NCI-H1436 (cell line): ENCODE data around the gene SNRNP48.
A peak's percentile ranks its signal among the peaks of the same experiment; 100 is the strongest.

Experiments
- DNase-seq: peaks from one replicate; lab custom pipeline; 2025; lab: John Stamatoyannopoulos, UW

Gene SNRNP48

DNA sequence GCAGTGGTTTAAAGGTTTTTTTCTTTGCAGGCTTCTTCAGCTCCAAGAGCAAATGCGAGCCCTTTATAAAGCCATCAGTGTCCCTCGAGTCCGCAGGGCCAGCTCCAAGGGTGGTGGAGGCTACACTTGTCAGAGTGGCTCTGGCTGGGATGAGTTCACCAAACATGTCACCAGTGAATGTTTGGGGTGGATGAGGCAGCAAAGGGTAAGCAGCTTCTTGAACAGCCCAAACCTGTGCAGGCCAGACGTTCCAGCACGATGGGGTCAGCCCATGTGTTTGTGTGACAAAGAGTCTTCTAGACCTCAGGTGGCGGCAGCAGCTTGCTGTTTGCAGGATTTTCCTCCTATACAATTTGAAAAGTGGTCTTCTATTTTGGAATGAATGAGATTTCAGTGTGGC, 30.8 kb upstream of the SNRNP48 start:
- DNase-seq = no peak

DNA sequence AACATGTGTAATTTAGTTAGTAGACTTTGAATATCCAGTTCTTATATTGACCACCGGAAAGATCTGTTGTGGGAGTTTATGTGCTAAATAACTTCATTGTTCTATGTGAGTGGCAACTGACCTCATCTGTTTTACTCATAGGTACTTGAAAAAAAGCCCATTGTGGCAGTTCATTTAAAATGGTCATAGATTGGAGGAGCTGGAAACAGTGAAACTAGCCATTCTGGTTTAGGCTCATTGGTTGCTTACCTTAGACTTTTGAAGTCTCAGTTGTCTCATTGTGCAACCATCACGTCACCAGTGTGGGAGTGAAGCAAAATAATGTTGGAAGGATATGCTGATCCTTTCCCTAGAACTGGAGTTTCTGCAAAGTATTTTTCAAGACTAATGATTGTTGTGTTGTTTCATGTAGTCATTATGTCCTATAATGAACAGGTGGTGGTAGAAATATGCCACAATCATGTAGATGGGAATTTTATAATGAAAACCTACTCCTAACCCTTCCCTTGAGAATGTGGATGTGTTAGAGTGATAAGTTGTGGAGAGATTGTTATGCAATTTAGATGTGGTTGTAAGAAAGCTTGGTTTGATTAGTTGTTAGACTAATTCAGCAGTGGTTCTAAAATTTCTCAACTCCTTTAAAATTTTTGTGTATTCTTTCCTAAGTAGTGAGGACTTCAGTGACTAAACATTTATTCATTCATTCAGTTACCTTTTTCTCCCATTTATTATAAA, 30.2 kb upstream of the SNRNP48 start:
- no peak for DNase-seq

DNA sequence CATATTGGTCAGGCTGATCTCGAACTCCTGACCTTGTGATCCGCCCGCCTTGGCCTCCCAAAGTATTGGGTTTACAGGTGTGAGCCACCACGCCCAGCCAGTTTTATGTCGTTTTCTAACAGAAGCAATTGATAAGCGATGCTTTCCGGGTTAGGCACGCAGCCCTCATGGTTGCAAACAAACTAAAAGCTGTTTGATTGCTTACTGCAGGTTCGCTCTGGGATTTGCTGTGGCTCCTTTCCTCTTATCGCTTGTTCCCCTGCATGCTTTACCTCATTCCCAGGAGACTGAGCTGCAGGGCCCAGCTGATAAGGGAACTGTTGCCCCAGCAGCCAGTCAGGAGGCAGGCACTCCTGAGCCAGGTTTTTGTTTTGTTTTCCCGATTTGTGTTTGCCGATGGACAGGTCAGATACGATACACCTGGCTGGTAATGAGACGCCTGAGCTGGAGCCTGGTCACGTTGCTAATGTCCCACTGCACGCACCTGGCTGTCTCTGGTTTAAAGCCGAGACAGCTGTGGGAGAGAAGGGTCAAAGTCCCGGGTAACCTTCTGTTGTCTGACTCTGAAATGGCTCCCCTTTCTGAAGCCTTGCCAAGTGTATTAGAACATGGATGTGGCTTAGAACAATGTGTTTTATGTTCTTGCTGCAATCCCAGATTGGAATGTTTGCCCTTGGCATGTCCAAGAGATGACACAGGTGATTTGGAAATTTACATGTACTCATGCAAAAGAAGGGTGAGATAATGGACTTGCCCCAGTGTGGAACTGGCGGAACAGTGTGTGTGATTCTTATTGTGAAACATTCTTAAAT, 28.6 kb upstream of the SNRNP48 start:
- peak; percentile 63 for DNase-seq

DNA sequence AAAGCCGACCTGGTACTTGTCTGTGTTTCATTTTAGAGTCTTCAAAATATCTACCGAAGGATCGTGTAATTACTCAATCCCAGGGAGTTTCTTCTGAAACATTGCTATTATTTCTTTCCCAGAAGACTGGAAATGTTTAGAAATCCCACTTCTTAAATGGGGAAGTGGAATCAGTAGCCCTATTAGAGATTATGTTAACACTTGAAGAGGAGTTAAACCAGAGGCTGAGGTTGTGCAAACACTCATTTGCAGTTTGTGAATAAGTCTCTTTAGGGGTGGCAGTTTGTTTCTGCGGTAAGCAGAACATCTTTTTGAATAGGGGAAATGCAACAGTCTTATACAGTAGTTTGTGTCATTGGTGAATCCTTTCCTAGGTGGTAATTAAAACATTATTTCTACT, 27.2 kb upstream of the SNRNP48 start:
- no peak for DNase-seq

DNA sequence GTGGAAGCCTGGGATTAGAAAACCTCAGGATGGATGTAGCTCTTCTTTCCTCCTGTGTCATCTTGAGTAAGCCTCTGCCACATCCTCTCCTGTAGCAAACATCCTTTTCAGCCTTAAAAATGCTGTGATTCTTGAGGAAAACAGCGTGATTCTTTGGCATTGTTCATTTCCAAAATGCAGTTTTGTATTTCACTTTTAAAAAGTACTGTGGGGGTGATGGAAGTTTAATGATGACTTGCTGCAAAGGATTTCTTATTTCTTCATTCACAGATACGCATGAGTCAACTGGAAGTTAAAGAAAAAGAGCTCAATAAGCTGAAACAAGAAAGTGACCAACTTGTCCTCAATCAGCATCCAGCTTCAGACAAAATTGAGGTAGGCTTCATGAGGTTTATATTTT, 23.9 kb upstream of the SNRNP48 start:
- DNase-seq = no peak

DNA sequence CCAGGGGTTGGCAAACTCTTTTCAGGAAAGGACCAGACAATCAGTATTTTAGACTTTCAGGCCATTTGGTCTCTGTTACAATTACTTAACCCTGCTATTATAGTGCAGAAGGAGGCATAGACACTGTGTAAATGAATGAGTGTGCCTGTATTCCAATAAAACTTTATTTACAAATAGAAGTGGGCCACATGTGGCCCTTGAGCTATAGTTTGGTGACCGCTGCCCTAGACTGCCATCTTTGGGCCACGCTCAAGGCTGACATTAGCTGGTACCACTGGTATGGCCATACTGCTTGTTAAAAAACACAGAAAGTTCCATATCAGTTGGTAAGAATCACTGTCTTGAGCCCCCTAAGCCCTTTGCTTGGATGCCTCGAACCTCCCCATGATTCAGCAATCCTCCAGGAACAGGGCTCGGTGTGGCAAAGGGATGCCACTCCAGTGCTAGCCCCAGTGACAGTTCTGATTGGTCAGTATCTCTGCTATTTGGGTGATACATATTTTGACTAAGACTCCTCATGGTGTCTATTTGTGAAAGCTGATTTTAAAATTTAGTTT, 23.3 kb upstream of the SNRNP48 start:
- DNase-seq = no peak

DNA sequence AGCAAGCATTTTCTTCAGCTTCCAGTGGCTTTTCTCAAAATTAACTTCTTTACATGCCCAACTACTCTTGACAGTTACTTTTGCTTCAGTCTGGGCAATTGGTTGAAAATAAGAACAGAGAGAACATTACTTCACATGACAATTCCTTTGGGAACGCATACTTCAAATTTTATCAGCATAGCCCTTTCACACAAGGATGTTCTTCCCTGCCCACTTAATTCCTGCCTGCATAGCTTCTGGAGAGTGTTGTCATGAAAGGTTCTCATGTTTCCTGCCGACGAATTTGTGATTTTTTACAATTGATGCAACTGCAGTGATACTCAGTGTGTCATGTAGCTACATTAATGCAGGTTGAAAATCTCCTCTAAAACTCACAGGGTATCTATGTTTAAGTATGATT, 22.0 kb upstream of the SNRNP48 start:
- DNase-seq = no peak

DNA sequence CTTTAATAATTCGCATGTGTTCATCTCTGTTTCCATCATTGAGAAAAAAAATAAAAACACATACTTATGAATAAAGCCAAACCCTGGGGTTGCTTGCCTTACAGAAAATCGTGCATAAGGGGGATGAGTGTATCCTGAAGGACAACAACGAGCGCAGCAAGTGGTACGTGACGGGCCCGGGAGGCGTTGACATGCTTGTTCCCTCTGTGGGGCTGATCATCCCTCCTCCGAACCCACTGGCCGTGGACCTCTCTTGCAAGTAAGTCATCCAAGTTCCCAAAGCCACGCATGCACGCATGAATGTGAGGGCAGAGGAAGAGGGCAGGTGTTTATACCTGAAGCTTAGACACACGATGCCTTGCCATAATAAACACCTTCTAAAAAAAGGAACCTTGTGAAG, 20.9 kb upstream of the SNRNP48 start:
- no peak for DNase-seq

DNA sequence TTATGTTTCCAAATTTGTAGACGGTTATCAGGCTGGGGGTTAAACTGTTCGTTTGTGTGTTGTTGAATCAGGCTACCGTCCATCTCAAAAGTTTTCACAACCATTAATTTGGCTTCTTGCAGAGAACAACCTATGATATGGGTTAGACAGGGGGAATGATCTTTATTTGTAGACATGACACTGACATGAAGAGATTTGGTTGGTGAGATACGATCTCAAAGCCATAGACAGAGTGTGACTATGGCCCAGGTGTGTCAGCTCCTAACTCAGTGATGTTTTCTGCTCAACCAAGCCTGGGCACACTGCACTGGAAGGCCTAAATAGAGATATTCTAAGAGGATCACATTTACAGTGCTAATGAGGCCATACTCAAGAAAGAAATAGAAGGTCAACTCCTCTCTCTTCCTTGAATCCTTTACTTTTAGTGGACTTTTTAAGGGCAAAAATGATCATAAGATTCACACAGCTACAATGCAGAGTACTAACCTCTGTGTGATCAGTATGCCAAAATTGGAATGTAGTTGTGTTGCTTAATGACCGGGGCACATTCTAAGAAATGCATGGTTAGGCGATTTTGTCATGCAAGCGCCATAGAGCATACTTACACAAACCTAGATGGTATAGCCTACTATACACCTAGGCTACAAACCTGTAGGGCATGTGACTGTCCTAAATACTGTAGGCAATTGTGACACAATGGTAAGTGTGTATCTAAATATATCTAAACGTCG, 17.6 kb upstream of the SNRNP48 start:
- DNase-seq = no peak

DNA sequence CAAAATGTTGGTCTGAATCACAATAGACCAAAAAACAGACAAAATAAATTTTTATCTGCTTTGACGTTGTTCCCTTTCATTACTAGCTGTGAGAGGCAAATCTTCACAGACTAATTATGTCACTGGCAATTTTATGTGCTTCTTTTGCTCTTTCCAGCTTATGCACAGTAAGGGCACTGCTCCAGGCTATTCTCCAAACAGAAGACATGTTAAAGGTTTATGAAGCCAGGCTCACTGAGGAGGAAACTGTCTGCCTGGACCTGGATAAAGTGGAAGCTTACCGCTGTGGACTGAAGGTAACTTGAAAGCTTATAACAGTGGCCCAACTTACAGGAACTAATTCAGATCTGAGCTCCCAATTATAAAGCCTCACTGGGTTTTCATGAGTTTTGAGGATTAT, 15.5 kb upstream of the SNRNP48 start:
- DNase-seq = no peak

DNA sequence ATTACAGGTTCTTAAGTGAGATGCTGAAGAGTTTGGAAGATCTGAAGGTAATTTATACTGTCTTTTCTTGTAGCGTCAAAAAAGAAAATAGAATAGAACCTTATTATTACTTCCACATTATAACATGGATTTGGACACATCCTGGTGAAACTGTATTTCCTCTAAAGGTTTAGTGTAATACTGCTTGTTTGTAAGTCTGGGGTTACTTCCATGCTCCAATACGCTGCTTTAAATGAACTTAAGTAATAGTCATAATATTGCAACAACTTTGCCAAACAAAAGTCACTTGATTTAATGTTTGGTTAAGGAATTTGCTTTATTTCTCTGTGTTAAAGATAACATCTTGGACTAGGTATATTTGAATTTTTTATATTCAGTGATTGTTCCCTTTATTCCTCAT, 11.5 kb upstream of the SNRNP48 start:
- no peak for DNase-seq

DNA sequence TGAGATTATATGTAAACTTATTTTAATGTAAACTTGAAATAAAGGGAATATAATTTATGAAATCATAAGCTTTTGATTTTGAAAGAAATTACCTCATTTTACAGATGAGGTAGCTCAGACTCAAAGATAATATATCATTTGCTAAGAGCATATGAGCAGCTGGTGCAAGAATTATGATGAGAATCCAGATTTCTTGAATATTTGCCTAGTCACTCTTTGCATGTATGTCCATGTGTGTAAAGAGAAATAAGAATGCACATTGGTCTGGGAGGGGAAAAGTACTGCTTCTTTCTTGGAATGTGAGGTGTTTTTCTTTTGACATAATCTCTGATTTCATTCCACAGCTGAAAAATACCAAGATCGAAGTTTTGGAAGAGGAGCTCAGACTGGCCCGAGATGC, 11.1 kb upstream of the SNRNP48 start:
- no peak for DNase-seq

DNA sequence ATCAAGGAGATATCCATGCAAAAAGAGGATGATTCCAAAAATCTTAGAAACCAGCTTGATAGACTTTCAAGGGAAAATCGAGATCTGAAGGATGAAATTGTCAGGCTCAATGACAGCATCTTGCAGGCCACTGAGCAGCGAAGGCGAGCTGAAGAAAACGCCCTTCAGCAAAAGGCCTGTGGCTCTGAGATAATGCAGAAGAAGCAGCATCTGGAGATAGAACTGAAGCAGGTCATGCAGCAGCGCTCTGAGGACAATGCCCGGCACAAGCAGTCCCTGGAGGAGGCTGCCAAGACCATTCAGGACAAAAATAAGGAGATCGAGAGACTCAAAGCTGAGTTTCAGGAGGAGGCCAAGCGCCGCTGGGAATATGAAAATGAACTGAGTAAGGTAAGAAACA, 10.1 kb upstream of the SNRNP48 start:
- DNase-seq = no peak

DNA sequence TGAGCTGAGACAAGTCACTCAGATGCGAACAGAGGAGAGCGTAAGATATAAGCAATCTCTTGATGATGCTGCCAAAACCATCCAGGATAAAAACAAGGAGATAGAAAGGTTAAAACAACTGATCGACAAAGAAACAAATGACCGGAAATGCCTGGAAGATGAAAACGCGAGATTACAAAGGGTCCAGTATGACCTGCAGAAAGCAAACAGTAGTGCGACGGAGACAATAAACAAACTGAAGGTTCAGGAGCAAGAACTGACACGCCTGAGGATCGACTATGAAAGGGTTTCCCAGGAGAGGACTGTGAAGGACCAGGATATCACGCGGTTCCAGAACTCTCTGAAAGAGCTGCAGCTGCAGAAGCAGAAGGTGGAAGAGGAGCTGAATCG, 9.5 kb upstream of the SNRNP48 start:
- no peak for DNase-seq

DNA sequence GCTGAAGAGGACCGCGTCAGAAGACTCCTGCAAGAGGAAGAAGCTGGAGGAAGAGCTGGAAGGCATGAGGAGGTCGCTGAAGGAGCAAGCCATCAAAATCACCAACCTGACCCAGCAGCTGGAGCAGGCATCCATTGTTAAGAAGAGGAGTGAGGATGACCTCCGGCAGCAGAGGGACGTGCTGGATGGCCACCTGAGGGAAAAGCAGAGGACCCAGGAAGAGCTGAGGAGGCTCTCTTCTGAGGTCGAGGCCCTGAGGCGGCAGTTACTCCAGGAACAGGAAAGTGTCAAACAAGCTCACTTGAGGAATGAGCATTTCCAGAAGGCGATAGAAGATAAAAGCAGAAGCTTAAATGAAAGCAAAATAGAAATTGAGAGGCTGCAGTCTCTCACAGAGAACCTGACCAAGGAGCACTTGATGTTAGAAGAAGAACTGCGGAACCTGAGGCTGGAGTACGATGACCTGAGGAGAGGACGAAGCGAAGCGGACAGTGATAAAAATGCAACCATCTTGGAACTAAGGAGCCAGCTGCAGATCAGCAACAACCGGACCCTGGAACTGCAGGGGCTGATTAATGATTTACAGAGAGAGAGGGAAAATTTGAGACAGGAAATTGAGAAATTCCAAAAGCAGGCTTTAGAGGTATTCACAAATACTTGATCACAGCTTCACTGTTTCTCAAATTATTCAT, 8.9 kb upstream of the SNRNP48 start:
- DNase-seq = no peak

DNA sequence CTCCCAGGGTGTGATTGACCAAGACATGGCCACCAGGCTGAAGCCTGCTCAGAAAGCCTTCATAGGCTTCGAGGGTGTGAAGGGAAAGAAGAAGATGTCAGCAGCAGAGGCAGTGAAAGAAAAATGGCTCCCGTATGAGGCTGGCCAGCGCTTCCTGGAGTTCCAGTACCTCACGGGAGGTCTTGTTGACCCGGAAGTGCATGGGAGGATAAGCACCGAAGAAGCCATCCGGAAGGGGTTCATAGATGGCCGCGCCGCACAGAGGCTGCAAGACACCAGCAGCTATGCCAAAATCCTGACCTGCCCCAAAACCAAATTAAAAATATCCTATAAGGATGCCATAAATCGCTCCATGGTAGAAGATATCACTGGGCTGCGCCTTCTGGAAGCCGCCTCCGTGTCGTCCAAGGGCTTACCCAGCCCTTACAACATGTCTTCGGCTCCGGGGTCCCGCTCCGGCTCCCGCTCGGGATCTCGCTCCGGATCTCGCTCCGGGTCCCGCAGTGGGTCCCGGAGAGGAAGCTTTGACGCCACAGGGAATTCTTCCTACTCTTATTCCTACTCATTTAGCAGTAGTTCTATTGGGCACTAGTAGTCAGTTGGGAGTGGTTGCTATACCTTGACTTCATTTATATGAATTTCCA, 4.6 kb upstream of the SNRNP48 start:
- no peak for DNase-seq

DNA sequence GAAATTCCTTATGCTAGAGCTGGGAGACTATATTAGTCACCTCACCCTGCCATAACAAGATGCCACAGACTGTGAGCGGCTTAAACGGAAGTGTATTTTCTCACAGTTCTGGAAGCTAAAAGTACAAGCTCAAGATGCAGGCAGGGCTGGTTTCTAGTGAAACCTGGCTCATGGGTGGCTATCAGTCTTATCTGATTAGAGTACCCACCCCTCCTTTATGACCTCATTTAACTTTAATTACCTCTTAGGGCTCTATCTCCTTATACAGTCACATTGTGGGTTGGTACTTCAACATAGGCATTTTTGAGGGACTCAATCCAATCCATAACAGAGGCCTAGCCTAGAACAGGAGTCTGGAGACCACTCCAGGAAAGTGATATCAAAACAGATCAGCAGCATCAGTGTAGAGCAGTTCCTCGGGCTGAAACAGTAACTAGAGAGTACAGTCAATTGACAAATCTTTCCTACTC, 2.3 kb upstream of the SNRNP48 start:
- DNase-seq = no peak

DNA sequence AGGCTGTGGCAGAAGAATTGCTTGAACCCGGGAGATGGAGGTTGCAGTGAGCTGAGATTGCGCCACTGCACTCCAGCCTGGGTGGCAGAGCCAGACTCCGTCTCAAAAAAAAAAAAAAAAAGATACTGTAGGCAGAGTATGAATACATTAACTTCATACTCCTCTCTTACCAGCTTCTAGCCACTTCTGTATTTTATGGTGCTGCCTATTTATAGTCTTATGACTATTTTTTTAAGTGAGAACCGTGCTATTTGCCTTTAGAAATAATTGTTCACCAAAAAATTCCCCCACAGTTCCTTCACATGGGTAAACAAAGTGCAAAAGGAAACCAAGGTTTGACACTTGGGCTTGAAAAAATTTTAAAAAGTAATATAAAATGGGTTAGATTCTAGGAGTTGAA, 1.5 kb upstream of the SNRNP48 start:
- no peak for DNase-seq

DNA sequence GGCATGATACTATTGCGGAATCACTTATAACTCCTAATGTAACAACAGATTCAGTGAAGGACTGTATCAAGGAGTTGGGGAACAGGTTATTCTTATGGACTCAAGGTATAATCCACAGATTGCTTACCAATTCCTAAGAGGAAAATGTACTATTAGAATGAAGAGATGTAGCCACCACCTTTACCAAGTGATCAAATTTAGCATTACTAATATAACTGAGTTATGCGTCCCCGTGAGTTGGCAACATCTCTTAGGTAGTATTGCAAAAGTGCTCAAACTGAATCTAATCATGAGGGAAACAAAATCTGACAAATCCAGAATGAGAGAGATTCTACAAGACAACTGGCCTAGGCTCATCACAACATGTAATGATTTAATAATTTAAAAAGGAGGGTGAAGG, 777 bp upstream of the SNRNP48 start:
- DNase-seq = no peak

DNA sequence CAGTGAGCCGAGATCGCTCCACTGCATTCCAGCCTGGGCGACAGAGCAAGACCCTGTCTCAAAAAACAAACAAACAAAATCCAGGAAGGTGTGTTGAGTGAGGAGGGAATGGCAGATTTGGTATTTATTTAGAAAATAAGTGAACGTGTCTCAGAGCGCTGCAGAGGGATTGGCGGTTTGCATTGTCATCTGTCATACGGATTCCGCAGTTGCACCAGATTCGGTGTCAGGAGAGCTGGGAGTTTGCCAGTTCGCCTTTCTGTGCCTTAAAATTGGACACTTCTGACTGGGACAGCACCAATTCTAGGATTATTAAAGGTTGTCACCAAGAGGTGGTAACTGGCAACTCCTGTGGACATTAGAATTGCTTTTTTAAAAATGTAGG, 912 bp downstream of the SNRNP48 start:
- DNase-seq = no peak

DNA sequence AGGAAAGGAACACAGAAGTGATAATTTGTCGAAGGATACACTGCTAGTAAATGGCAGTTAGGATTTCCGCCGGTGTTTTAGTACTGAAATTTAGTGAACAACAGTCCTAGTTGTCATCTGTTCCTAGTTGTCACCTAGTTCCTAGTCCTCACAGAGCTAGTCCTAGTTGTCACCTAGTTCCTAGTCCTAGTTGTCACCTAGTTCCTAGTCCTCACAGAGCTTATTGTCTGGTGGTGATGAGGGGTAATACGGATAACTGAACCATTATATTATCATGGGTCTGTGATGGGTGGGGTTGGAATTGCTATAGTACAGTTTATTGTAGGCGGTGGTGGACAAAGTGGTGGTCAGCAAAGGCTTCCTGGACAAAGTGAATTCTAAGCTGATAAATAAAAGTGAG, 1.8 kb downstream of the SNRNP48 start:
- DNase-seq = no peak

DNA sequence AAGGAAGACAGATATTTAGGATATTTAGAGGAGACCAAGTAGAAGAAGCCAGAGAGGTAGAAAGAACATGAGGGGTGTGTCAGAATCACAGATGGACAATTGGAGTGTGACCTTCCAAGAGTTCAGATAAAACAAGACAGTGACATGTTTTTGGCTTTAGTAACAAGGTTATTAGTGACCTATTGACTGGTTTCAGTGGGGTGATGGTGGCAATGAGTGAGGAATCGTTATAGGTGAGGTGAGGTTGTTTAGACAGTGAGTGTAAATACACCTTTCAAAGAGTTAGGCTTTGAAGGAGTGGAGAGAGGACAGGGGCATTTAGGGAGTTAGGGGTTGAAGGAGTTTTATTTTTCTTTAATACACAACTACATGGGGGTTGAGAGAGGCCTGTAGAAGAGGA, 3.2 kb downstream of the SNRNP48 start:
- DNase-seq = no peak
